Neuron (in vitro differentiated cells): ENCODE measurements around the gene GAS7.

Experiments
- H2AFZ ChIP-seq: one replicate; pipeline ENCODE4 v1.6.1; 2013; ENCODE audit warnings: low read depth, mild to moderate bottlenecking, inconsistent platforms, low read length, moderate library complexity
- H3K27me3 ChIP-seq: one replicate; pipeline ENCODE4 v1.6.1; 2013; ENCODE audit warnings: low read length; ENCODE audit not compliant: insufficient read depth
- H3K36me3 ChIP-seq: one replicate; pipeline ENCODE4 v1.6.1; 2013; ENCODE audit warnings: low read length; ENCODE audit not compliant: insufficient read depth
- H3K4me1 ChIP-seq: one replicate; pipeline ENCODE4 v1.6.1; 2013; ENCODE audit warnings: low read length; ENCODE audit not compliant: insufficient read depth
- H3K4me3 ChIP-seq: 2 replicates; pipeline ENCODE4 v1.5.1; 2013; ENCODE audit warnings: mild to moderate bottlenecking, low read length, moderate library complexity
- H3K9me3 ChIP-seq: one replicate; pipeline ENCODE4 v1.6.1; 2013; ENCODE audit warnings: low read length

Gene GAS7

DNA sequence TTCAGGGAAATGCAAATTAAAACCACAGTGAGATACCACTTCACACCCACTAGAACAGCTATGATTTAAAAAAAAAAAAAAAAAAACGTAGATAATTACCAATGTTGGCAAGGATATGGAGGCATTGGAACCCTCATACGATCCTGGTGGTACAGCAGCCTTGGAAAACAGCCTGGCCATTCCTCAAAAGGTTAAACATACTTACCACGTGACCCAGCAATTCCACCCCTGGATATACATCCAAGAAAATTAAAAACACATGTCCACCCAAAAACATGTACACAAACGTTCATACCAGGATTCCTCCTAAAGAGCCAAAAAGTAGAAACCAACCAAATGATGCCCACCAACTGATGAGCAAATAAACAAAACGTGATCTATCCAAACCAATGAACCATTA lies 68.1 kb downstream of the GAS7 start:
- no peaks in the 10 kb centered on the region for H3K4me1 ChIP-seq
- H3K9me3 ChIP-seq: no peaks in the 10 kb centered on the region
- peaks cover 3% of the 10 kb centered on the region for H3K27me3 ChIP-seq
- H3K36me3 ChIP-seq: no peaks in the 10 kb centered on the region
- H2AFZ ChIP-seq: no peak overlapping the region
- H3K4me3 ChIP-seq: no peak overlapping the region

DNA sequence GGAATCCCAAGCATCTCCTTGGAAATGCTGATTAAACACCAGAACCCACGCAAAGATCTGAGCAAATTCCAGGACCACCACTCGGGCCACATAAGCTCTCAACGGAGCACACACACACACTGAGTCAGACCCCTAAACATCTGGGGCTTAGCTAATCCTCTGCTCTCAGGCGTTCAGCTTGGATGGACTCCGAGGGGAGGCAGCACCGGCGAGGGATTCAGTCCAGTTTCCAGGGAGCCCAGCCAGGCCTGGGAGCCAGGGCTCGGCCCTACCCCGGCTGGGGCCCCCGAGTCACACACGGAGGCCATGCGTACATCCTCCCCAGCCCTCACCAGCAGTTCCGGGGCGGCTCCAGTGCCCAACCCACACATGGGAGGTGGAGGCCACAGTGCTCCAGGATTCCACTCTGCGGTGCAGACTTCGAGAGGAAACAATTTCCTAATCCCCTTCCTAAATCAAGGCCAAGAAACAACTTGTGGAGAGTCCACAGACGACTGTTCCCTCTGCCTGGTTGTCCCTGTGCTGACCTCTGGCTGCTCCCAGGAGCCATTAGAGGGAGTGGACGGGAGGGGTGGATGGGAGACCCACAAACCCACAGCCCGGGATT lies 70.5 kb downstream of the GAS7 start:
- Histone ChIP-seq H3K9me3 (no peaks in the 10 kb centered on the region), H2AFZ (no peak overlapping the region), H3K4me1 (no peaks in the 10 kb centered on the region), H3K36me3 (no peaks in the 10 kb centered on the region), H3K27me3 (peaks cover 3% of the 10 kb centered on the region), H3K4me3 (no peak overlapping the region)

GRCh38 chr17:10126616-10127501 lies 71.5 kb downstream of the GAS7 start:
- Histone ChIP-seq H3K4me3 (no peak overlapping the region), H2AFZ (no peak overlapping the region), H3K4me1 (no peaks in the 10 kb centered on the region), H3K36me3 (no peaks in the 10 kb centered on the region), H3K9me3 (no peaks in the 10 kb centered on the region), H3K27me3 (peaks cover 3% of the 10 kb centered on the region)

GRCh38 chr17:10126276-10126615 lies 72.2 kb downstream of the GAS7 start:
- no peaks in the 10 kb centered on the region for H3K36me3 ChIP-seq
- peaks cover 3% of the 10 kb centered on the region for H3K27me3 ChIP-seq
- no peak overlapping the region for H2AFZ ChIP-seq
- no peaks in the 10 kb centered on the region for H3K4me1 ChIP-seq
- no peaks in the 10 kb centered on the region for H3K9me3 ChIP-seq
- no peak overlapping the region for H3K4me3 ChIP-seq

- H3K4me1 ChIP-seq: no peaks in the 10 kb centered on the region
- H3K4me3 ChIP-seq: no peak overlapping the region
- H2AFZ ChIP-seq: no peak overlapping the region
- H3K9me3 ChIP-seq: no peaks in the 10 kb centered on the region
- no peaks in the 10 kb centered on the region for H3K36me3 ChIP-seq
- peaks cover 3% of the 10 kb centered on the region for H3K27me3 ChIP-seq
These were observed 72.7 kb downstream of the GAS7 start for GRCh38 chr17:10125531-10126275.

- Histone ChIP-seq H3K9me3 (no peaks in the 10 kb centered on the region), H2AFZ (no peak overlapping the region), H3K36me3 (no peaks in the 10 kb centered on the region), H3K27me3 (peaks cover 3% of the 10 kb centered on the region), H3K4me3 (no peak overlapping the region), H3K4me1 (no peaks in the 10 kb centered on the region)
These were observed 75.3 kb downstream of the GAS7 start for GRCh38 chr17:10123093-10123492.

GRCh38 chr17:10121971-10122707 lies 76.3 kb downstream of the GAS7 start:
- Histone ChIP-seq H2AFZ (no peak overlapping the region), H3K4me3 (no peak overlapping the region), H3K4me1 (no peaks in the 10 kb centered on the region), H3K9me3 (no peaks in the 10 kb centered on the region), H3K27me3 (no peaks in the 10 kb centered on the region), H3K36me3 (no peaks in the 10 kb centered on the region)

DNA sequence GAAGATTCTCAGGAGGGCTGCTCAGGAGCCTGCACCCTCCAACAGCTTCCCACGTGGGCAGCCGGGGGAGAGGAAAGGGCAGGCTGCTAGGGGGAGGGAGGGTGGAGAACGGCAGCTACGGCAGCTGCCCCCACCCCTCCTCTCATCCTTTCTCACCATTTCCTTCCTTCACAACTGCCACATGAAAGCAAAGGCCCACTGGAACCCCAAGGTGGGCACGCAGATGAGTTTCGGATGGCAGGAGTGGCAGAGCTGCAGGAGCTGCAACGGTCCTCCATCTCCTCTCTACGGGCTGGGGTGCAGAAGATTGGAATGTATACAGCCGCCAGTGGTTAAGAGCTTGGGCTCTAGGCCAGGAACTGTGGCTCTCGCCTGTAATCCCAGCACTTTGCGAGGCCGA lies 77.7 kb downstream of the GAS7 start:
- no peaks in the 10 kb centered on the region for H3K9me3 ChIP-seq
- no peaks in the 10 kb centered on the region for H3K36me3 ChIP-seq
- no peak overlapping the region for H2AFZ ChIP-seq
- H3K27me3 ChIP-seq: no peaks in the 10 kb centered on the region
- H3K4me1 ChIP-seq: no peaks in the 10 kb centered on the region
- no peak overlapping the region for H3K4me3 ChIP-seq

- Histone ChIP-seq H3K4me3 (no peak overlapping the region), H3K4me1 (no peaks in the 10 kb centered on the region), H2AFZ (no peak overlapping the region), H3K9me3 (no peaks in the 10 kb centered on the region), H3K36me3 (no peaks in the 10 kb centered on the region), H3K27me3 (no peaks in the 10 kb centered on the region)
These were observed 78.3 kb downstream of the GAS7 start for GRCh38 chr17:10120109-10120485.

- no peaks in the 10 kb centered on the region for H3K36me3 ChIP-seq
- H3K27me3 ChIP-seq: no peaks in the 10 kb centered on the region
- H3K4me1 ChIP-seq: no peaks in the 10 kb centered on the region
- no peak overlapping the region for H2AFZ ChIP-seq
- H3K9me3 ChIP-seq: no peaks in the 10 kb centered on the region
- no peak overlapping the region for H3K4me3 ChIP-seq
These were observed 79.0 kb downstream of the GAS7 start for GRCh38 chr17:10119203-10120108.

DNA sequence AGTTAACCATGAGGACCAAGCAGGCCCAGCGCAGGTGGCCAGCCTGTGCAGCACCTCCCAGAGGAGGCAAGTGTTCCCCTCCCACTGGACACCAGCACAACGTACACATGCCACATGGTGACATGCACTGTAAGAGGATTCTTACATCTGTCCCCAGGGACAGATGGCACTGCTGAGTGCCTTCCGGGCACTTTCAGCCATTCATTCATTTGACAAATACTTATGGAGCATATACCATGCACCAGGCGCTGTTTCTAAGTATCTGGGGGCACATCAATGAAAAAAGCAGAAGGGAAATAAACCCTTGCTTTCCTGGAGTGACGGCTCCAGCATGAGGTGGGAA lies 79.6 kb downstream of the GAS7 start:
- Histone ChIP-seq H3K36me3 (no peaks in the 10 kb centered on the region), H3K9me3 (no peaks in the 10 kb centered on the region), H3K4me1 (no peaks in the 10 kb centered on the region), H2AFZ (no peak overlapping the region), H3K4me3 (no peak overlapping the region), H3K27me3 (no peaks in the 10 kb centered on the region)

DNA sequence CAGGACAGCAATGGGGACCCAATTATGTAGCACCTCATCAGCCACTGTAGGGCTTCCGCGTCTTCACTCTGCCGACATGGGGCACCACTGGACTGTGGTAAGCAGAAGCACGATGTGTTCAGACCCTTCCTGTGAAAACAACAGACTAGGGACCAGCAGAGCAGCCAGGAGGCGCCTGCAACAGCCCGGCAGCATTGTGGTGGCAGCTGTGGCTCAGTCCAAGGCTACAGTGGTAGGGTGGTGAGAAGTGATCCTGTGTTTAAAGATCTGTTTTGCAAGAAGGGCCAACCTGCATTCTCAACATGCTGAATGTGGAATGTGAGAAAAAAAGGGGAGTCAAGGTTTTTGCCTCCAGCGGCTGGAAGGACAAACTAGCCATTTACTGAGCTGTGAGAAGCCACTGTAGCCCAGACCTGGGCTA lies 80.8 kb downstream of the GAS7 start:
- H3K9me3 ChIP-seq: no peaks in the 10 kb centered on the region
- no peaks in the 10 kb centered on the region for H3K27me3 ChIP-seq
- no peaks in the 10 kb centered on the region for H3K4me1 ChIP-seq
- H3K36me3 ChIP-seq: no peaks in the 10 kb centered on the region
- no peak overlapping the region for H3K4me3 ChIP-seq
- no peak overlapping the region for H2AFZ ChIP-seq
